GM18858 (cell line): Measurements from ENCODE around the gene PLIN1.

Experiments used
- ATAC-seq: cut with Tn5 transposase; IDR thresholded peaks from one replicate; pipeline ENCODE4 v1.9.1; 2021; ENCODE audit not compliant: unreplicated experiment

PLIN1 gene

GRCh38 chr15:89654847-89655805 lies 24.0 kb downstream of the PLIN1 start, which contains the start of gene KIF7:
Gene KIF7, minus strand, starts transcription at chr15:89655467. Its CDS starts 2,537 bp downstream, at chr15:89652930.
- ATAC-seq = no peak

- no peak for ATAC-seq
These were observed 24.8 kb downstream of the PLIN1 start for GRCh38 chr15:89654301-89654761.

GRCh38 chr15:89653578-89653977 lies 25.6 kb downstream of the PLIN1 start:
- no peak for ATAC-seq

GRCh38 chr15:89652666-89653065 lies 26.5 kb downstream of the PLIN1 start:
- ATAC-seq = no peak

GRCh38 chr15:89652131-89652530 lies 27.0 kb downstream of the PLIN1 start:
- ATAC-seq = no peak

- no peak for ATAC-seq
These were observed 29.5 kb downstream of the PLIN1 start for GRCh38 chr15:89649716-89650115.

- no peak for ATAC-seq
These were observed 30.0 kb downstream of the PLIN1 start for GRCh38 chr15:89649013-89649625.

GRCh38 chr15:89648106-89649012 lies 30.8 kb downstream of the PLIN1 start:
- no peak for ATAC-seq

GRCh38 chr15:89647191-89647851 lies 31.8 kb downstream of the PLIN1 start:
- ATAC-seq = no peak

GRCh38 chr15:89646416-89647141 lies 32.6 kb downstream of the PLIN1 start:
- no peak for ATAC-seq

- ATAC-seq = no peak
These were observed 33.5 kb downstream of the PLIN1 start for GRCh38 chr15:89645680-89646079.

- ATAC-seq = no peak
These were observed 37.1 kb downstream of the PLIN1 start for GRCh38 chr15:89642106-89642505.

GRCh38 chr15:89641053-89641452 lies 38.1 kb downstream of the PLIN1 start:
- ATAC-seq = no peak

GRCh38 chr15:89640245-89640644 lies 38.9 kb downstream of the PLIN1 start:
- ATAC-seq = no peak

GRCh38 chr15:89633585-89633984 lies 45.6 kb downstream of the PLIN1 start:
- ATAC-seq = no peak

GRCh38 chr15:89632563-89633430 lies 46.4 kb downstream of the PLIN1 start:
- no peak for ATAC-seq

- ATAC-seq = no peak
These were observed 47.3 kb downstream of the PLIN1 start for GRCh38 chr15:89631902-89632264.

- no peak for ATAC-seq
These were observed 47.9 kb downstream of the PLIN1 start for GRCh38 chr15:89630974-89631901.
